Bronchial epithelial cell (primary cell): ENCODE results near the gene ASB18. TPM values are rescaled to one million over a fixed set of nuclear protein-coding genes. Genes with fewer than 3 reads are reported as not detected.

Source experiments
- DNase-seq: peaks from one replicate; pipeline ENCODE4 v3.0.0-alpha.2; 2010; ENCODE audit warnings: low read depth
- FAIRE-seq: peaks from 2 replicates; lab custom pipeline; 2011; peaks lifted over from hg19 to GRCh38; lab: Jason Lieb, UNC
- H3K27me3 ChIP-seq: 2 replicates; pipeline ENCODE4 v1.5.1; 2011; ENCODE audit warnings: low read length; ENCODE audit not compliant: control insufficient read depth, insufficient read depth
- H3K36me3 ChIP-seq: 2 replicates; pipeline ENCODE4 v1.5.1; 2011; ENCODE audit warnings: low read length; ENCODE audit not compliant: control insufficient read depth, insufficient read depth
- H3K4me3 ChIP-seq: 2 replicates; pipeline ENCODE4 v1.5.1; 2011; ENCODE audit warnings: mild to moderate bottlenecking, low read depth, low read length, control low read depth
- total RNA-seq: library from RNA; depleted of rRNA; stranded (reverse); fragments of >200 nt; gene quantifications from 2 replicates; pipeline ENCODE4 v1.2.1, GENCODE V29; 2014
- TF ChIP-seq, protein P1 (sequence below): IDR thresholded peaks from 2 replicates; pipeline ENCODE4 v1.5.1; 2011; ENCODE audit warnings: mild to moderate bottlenecking, moderate library complexity, low read length, control low read depth, inconsistent platforms; ENCODE audit not compliant: insufficient read depth, severe bottlenecking

Gene ASB18
- total RNA-seq, 1 donor from 2014 or later: not detected

DNA sequence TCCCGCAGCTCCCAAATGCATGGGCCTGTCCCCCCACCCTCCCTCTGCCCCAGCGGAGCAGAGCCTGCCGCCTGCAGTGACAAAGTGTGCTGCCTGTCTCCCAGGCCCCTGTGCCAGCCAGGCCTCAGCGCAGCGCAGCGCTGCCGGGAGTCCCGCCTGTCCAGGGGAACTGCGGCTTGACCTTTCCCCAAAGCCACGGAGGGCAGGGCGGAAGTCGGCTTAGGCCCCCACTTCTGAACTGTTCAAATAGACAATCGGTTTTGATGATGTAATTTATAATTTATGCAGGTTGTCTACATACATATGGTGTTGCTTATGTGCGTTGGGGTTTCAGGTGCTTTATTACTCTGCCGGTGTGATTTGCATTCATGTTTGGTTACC is 103.1 kb downstream of the ASB18 start:
- Histone ChIP-seq H3K27me3 (peaks cover 40% of the 10 kb centered on the region), H3K36me3 (no peaks in the 10 kb centered on the region), H3K4me3 (no peak overlapping the region)
- DNase-seq: no peak
- TF ChIP-seq, protein P1, sequence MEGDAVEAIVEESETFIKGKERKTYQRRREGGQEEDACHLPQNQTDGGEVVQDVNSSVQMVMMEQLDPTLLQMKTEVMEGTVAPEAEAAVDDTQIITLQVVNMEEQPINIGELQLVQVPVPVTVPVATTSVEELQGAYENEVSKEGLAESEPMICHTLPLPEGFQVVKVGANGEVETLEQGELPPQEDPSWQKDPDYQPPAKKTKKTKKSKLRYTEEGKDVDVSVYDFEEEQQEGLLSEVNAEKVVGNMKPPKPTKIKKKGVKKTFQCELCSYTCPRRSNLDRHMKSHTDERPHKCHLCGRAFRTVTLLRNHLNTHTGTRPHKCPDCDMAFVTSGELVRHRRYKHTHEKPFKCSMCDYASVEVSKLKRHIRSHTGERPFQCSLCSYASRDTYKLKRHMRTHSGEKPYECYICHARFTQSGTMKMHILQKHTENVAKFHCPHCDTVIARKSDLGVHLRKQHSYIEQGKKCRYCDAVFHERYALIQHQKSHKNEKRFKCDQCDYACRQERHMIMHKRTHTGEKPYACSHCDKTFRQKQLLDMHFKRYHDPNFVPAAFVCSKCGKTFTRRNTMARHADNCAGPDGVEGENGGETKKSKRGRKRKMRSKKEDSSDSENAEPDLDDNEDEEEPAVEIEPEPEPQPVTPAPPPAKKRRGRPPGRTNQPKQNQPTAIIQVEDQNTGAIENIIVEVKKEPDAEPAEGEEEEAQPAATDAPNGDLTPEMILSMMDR: no peak
- FAIRE-seq: no peak

DNA sequence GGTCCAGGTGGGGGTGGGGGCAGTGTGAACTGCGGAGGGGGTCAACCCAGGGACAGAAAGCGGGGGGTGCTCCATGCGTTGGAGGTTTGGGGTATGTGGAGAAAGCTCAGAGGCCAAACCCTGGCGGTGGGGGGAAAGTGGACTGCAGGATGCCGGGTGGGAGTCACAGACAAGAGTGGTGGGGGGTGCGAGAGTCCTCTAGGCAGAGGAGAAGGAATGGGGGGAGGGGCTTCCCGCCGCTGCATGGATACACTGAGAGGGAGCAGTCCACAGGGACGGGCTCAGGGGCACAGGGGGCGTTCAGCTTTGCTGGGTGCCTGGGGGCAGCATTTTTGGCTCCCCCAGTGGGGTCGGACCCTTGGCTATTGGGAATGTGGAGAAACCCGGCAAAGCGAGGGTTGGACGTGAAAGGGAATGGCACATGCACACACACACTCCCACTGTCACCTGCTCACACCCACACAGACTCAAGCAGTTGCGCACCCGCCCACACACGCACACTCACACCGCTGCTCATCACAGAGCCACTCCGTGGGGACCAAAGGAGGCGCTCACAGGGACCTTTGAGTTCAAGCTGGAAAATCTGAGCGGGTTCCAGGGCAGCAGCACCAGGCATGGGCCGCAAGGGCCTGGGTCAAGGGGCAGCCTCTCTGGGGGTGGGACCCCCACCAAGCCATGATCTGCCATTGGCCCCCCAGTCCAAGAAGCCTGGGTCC is 103.7 kb downstream of the ASB18 start:
- TF ChIP-seq, protein P1: no peak
- no peak overlapping the region for H3K4me3 ChIP-seq
- no peaks in the 10 kb centered on the region for H3K36me3 ChIP-seq
- no peak for DNase-seq
- no peak for FAIRE-seq
- H3K27me3 ChIP-seq: peaks cover 35% of the 10 kb centered on the region

DNA sequence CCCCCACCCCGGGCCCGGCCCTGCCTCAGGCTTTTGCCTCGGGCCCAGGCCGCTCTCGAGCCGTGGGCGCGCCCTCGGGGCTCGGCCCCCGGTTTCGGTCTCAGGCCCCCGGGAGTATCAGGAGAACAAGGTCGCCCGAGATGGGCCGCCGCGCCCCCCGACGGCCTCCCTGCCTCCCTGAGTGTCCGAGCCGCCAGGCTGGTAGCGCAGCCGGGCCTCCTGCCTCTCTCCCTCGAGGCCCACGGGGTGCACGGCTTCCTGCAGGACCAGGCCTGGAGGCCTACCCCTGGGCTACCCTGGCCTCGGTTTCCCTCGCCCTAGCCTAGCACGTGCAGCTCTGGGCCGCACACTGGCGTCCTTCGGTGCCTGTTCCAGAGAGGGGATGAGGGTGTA is 104.4 kb downstream of the ASB18 start:
- TF ChIP-seq, protein P1: no peak
- no peak overlapping the region for H3K4me3 ChIP-seq
- no peaks in the 10 kb centered on the region for H3K36me3 ChIP-seq
- H3K27me3 ChIP-seq: peaks cover 28% of the 10 kb centered on the region
- DNase-seq (no peak), FAIRE-seq (no peak)

DNA sequence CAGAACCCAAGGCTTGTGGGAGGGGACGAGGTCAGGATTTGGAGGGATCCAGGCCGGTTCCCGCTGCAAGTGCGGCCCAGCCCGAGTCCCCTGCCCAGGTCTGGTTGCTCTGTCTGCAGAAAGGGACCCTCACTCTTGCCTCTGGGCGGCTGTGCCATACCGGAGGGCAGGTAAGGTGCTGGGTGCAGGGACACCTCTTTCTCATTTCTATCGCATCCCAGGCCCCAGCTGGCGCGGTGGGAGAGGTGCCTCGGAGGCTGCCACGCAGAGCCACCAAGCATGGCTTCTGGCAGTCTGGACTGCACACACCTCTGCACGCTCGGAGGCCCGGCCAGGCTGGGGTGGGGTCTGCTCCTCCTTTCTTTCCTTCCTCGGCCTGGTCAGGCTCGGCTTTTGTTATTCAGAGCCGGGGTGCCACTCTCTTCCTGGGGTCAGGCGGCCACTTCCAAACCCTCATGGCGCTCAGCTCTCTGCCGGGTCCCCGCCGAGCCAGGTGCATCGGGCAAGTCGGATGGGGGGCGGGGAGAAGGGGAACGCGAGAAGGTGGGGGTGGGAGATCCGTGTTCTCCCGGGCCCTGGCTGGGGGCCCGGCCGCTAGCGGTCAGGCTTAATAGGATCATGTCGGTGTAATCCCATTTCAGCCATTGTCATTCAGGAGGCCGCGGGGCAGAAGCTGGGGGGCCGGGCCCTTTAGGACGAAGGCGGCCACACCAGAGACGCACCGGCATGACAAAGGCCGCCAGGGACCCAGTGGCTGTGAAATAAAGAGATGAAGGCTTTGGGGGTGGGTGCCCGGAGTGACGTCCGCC is 105.0 kb downstream of the ASB18 start:
- DNase-seq (no peak), FAIRE-seq (no peak)
- no peaks in the 10 kb centered on the region for H3K36me3 ChIP-seq
- TF ChIP-seq, protein P1: no peak
- H3K4me3 ChIP-seq: no peak overlapping the region
- peaks cover 22% of the 10 kb centered on the region for H3K27me3 ChIP-seq

DNA sequence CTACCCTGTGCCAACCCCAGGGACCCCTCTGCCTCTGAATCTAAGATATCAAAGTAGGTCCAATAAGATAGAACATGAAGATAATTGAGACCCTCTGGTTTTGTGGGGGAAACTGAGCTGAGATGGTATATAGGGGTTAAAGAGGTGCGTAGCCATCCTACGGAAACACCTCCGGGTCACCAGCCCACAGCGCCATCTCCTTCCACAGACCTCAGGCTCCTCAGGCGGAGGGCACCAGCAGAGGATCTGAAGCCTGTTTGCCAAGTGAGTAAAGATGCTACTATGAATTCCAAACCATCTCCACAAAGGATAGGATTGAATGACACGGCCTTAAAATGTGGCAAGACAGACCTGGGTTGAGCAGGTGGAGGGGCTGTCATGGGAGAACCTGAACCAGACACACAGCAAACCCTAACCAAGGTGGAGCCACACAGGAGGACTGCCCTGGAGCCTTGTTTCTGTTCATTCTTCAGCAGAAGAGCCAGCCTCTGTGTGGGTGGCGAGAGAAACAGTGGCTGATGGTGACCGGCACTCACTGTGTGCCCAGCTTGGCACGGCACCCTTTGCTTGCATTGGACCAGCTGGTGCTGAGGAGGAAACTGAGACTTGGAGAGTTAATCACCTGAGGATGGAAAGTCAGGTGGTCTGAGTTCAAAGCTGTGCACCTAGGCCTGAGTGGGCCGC is 106.2 kb downstream of the ASB18 start:
- DNase-seq (no peak), FAIRE-seq (peak; percentile 43)
- peaks cover 16% of the 10 kb centered on the region for H3K27me3 ChIP-seq
- H3K36me3 ChIP-seq: no peaks in the 10 kb centered on the region
- TF ChIP-seq, protein P1: no peak
- H3K4me3 ChIP-seq: no peak overlapping the region
